GF-D8 (cell line): ENCODE data around the gene KLHL29.
A peak's percentile ranks its signal among the peaks of the same experiment; 100 is the strongest.

Experiments
- DNase-seq: peaks from one replicate; lab custom pipeline; 2025; lab: John Stamatoyannopoulos, UW

Gene KLHL29

GRCh38 chr2:23493846-23494245 lies 108.9 kb downstream of the KLHL29 start:
- DNase-seq = no peak

- DNase-seq = no peak
These were observed 109.3 kb downstream of the KLHL29 start for GRCh38 chr2:23494286-23494685.

- DNase-seq = no peak
These were observed 110.7 kb downstream of the KLHL29 start for GRCh38 chr2:23495661-23496114.

GRCh38 chr2:23496456-23496855 lies 111.5 kb downstream of the KLHL29 start:
- DNase-seq = no peak

GRCh38 chr2:23497063-23497462 lies 112.1 kb downstream of the KLHL29 start:
- peak; percentile 73 for DNase-seq

GRCh38 chr2:23497536-23497935 lies 112.6 kb downstream of the KLHL29 start:
- no peak for DNase-seq

- no peak for DNase-seq
These were observed 114.0 kb downstream of the KLHL29 start for GRCh38 chr2:23498943-23499342.

GRCh38 chr2:23499439-23499838 lies 114.5 kb downstream of the KLHL29 start:
- no peak for DNase-seq

GRCh38 chr2:23500836-23501235 lies 115.9 kb downstream of the KLHL29 start:
- DNase-seq = no peak

- no peak for DNase-seq
These were observed 117.1 kb downstream of the KLHL29 start for GRCh38 chr2:23502096-23502495.

GRCh38 chr2:23503097-23503496 lies 118.1 kb downstream of the KLHL29 start:
- no peak for DNase-seq

- DNase-seq = no peak
These were observed 118.7 kb downstream of the KLHL29 start for GRCh38 chr2:23503682-23504081.

- DNase-seq = no peak
These were observed 119.6 kb downstream of the KLHL29 start for GRCh38 chr2:23504591-23504990.

- no peak for DNase-seq
These were observed 120.4 kb downstream of the KLHL29 start for GRCh38 chr2:23505218-23505983.

GRCh38 chr2:23505984-23506380 lies 121.0 kb downstream of the KLHL29 start:
- DNase-seq = no peak

GRCh38 chr2:23506531-23507266 lies 121.7 kb downstream of the KLHL29 start:
- peak; percentile 11 for DNase-seq

GRCh38 chr2:23507267-23508065 lies 122.5 kb downstream of the KLHL29 start:
- no peak for DNase-seq

- DNase-seq = no peak
These were observed 123.0 kb downstream of the KLHL29 start for GRCh38 chr2:23508066-23508390.

- no peak for DNase-seq
These were observed 124.1 kb downstream of the KLHL29 start for GRCh38 chr2:23509103-23509502.

- no peak for DNase-seq
These were observed 124.8 kb downstream of the KLHL29 start for GRCh38 chr2:23509596-23510292.

- no peak for DNase-seq
These were observed 125.5 kb downstream of the KLHL29 start for GRCh38 chr2:23510471-23510870.

GRCh38 chr2:23512778-23513177 lies 127.8 kb downstream of the KLHL29 start:
- DNase-seq = no peak
